ENCODE data around the gene DPF3.
"Not testable (repeated sequence)": the region's sequence is repeated elsewhere in the genome, so short reads cannot be mapped to it uniquely, and the experiment has no call there.

DPF3 gene

DNA sequence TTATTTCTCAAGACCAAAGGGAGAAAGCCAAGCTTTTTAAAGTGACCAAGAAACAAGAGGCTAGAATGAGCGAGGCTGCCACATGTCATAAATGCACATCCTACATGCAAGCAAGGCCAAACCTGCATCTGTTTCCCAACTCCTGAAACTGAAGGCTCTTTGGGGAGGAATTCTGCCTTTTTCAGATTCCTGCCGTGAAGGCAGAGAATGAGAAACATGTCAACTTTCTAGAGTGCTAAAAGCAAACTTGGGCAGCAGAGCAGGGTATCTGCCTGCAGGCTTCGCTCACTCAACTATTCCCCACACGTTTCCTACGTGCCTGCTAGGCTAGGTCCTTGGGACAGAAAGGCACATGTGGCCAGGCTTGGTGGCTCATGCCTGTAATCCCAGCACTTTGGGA, 15.2 kb downstream of the DPF3 start:
- DNase-seq: no peak

DNA sequence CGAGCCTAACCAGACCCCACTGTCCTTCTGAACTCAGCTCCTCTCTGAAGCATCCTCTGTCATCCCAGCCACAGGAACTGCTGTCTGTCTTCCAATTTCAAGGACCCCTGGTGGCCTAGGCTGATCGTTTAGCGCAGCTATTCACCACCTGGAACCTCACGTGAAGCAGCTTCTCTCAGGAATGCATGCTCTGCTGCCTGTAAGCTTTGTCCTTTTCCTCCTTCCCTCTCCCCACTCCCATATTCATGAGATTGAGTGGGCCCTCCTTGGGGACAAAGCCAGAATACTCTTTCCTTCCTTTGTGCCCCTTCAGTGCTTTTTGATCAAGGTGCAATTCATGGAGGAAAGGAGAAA, 17.2 kb downstream of the DPF3 start:
- no peak for DNase-seq

DNA sequence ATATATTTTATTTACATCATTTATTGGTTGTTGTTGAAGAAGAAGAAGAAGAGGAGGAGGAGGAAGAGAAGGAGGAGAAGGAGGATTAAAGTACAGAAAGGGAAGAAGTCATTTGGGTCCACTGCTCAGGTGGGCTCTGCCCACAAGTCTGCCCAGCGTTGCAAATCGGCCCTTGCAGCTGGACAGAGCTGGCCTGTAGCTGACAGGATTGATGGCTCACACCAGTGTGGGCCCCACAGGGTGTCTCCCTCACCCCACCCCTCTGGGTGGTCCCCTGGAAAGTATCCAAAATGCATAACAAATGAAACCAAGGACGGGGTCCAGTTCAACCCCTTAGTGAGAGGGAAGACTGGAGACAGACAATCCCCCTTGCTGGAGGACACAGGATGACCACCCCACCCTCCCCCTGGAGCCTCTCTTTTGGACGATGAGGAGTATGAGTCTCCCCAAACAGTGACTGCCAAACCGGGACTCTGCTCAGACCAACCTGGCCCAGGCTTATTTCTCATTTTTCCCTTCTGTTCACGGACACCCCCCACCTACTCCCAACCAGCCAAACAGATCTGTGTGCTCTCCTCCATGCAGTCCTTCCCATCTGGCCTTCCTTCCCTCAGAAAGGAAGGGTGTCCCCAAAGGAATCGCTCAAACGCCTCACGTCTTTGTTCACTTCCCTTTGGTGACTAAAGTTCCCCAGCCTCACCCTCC, 17.7 kb downstream of the DPF3 start:
- DNase-seq: no peak

DNA sequence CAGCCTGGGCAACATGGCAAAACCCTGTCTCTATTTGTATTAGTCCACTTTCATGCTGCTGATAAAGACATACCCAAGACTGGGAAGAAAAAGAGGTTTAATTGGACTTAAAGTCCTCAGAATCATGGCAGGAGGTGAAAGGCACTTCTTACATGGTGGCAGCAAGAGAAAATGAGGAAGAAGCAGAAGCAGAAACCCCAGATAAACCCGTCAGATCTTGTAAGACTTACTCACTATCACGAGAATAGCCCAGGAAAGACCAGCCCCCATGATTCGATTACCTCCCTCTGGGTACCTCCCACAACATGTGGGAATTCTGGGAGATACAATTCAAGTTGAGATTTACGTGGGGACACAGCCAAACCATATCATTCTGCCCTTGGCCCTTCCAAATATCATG, 23.0 kb downstream of the DPF3 start:
- DNase-seq: not testable (repeated sequence)

DNA sequence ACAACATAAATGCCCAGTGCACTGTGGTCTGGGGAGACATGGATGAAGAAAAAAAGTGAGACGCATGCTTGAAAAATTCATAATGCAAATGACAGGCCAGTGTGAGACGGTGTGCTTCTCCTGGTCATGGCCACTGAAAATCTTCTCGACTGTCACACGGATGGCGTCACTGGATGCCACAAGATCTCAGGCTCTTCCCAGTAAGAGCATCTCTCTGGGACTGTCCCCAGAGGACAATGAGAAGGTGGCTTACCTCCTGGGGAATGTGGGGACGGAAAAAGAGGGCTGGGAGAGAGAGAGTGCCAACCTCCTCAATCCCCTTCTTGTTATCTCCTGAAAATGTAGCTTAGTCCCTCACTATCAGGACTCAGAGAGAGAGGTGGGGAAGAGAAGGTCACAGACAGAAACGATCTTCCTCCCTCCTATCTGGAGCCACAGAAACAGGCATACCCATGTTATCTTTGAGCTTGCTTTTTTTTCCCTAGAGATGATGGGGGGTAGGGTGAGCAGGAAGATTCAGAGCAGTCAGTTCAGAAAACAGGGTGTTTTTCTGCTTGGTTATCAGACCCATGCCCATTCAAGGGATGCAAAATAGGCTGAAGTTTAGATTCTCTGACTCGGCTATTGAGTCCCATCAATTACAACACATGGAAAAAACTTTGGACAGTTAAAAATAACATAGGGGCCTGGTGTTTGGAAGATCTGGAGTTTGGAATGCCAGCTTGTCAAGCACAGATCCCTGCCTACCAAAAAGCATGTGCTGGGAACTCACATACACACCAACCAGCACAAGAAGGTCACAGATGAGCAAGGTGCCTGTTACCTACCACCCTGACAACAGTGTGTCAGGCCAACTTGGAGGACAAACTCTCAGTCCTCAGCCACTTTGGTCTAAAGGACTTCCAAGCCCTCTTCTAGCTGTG, 24.2 kb downstream of the DPF3 start:
- no peak for DNase-seq

DNA sequence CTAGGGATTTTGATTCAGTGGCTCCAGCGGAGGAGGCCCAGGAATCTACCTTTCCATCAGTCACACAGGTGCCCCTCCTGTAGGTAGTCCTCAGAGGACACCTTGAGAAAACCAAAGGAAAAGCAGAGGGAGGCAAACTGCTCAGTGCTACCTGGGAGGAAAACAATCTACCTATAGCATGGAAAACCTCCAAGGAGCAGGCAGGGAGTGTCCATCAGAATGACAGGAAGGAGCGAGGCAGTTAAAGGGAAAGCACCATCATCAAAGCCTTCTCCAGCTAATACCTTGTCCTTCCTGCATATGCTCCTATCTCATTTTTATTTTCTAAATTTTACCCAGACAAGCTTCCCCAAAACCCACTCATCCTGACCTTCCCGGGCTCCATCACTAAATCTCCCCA, 25.4 kb downstream of the DPF3 start:
- no peak for DNase-seq

DNA sequence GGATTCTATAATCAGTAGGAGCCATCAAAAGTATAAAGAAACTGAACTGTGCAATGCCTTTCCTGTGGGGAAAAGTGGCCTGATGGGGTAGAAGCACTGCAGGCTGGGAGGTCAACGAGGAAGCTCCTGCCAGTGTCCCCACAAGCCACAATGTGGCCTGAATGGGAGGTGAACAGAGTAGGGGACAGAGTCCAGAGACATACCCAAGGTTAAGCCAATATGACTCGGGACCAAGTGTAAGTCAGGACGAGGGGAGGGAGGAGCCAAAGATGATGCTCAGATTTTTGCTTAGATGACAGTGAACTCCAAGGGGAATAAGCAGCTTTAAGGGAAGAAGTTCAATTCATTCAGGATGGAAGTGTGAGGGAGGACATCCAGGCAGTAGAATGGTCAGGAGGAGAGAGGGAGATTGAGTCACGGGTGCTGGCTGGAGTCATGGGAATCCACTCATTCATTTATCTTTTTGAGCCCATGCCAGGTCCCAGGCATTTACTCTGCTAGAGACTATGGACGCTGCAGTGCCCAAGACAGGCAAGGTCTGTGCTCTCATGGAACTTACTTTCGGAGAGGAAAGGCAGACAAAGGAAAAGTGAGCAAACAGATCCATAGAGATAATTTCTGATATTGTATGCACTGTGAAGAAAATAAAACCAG, 29.1 kb downstream of the DPF3 start:
- DNase-seq: no peak

DNA sequence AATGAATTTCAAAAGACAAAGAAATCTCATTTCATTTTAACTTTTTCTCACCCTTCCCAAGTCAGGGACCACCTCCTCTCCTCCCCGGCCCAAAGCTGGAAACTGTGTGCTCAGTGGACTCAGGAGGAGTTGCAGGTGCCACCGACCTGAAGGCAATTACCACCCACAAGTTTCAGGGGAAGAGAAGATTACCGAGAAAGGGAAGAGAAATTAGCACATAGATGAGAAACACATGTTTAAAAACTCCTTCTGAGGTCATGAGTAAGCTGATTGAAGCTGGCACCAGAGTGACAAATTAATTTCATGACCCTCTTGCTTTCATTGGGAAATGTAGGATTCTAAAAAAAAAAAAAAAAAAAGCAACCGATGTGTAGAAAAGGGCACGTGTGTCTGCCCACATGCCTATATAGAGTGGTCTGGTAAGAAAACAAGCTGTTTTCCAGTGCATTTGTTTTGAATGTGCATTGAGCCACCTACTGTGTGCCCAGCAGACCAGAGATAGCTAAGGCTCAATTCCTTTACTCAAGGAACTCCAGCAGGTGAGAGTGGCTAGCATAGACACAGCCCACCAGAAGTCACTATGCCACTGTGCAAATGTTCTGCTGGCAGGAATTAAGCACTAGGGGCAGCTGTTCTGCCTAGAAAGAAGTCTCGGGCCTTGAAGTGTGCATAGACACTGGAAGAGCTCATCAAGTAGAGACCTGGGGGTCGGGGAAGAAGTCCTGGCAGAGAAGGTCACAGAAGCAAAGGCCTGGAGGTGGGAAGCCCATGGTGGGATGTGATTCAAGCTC, 30.5 kb downstream of the DPF3 start:
- no peak for DNase-seq

DNA sequence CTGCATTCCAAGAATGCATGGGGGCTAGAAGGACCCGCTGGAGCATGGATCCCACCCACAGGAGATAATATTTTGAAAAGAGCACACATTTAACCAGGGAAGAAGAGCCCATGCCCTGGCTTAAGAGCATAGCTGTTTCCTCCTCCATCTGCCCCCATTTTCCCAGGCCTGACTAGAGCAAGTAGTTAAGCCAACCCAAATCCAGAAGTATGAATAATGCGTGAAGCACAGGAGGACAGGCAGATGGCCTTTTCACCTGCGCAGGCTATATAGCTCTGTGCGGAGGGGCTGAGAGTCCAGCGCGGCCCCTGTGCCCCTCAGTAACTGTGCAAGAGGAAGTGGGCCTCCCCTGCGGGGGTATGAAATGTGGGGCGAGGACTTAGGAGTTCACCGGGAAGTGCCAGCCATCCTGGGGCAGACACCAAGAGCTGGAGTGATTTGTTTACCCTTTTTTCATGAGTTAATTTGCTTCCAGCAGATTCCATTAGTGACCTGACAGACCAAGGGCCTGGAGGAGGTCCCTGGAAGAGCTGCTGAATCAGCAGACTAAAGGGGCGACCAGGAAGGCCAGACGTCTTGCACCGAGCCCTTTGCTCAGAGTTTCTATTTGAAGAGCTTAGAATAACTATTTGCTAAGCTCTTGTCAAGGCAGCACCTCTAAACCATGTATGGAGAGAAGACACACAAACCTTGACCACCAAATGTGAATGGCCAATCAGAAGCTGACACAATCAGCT, 37.2 kb downstream of the DPF3 start:
- DNase-seq: no peak

DNA sequence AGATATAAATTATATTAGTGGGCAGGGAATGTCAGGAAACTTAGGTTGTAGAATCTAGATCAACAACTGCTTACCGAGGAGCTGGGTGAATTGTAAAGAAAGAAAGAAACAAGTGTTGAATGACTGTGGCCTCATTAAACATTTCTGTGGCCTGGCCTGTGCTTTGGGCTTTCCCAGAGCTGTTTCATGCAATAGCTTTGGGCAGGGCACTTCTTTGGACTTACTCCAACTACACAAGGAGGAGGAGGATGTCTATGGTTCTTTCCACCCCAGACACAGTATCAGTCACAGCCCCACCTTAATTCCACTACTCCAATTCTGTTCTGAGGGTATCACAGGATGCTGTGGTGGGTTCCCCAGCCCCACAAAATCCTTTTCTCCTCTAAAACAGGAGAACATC, 38.0 kb downstream of the DPF3 start:
- no peak for DNase-seq

DNA sequence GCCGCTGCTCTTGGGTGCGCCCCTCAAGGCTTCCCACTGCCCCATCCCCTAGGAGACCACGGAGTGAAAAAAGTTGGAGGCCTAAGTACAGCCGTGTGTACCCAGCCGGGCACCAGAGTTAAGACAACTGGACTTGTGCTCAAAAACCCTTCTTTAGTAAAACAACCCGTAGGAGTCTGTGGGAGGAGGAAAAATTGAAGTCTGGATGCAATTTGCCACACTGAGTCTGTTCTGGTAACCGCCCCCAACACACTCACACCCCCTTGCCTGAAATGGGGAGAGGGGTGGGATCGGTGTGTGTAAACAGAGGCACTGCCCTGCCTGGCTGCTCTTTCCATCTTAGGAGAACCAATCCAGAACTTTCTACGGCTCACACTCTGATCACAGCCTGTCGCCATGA, 41.7 kb downstream of the DPF3 start:
- DNase-seq: no peak

DNA sequence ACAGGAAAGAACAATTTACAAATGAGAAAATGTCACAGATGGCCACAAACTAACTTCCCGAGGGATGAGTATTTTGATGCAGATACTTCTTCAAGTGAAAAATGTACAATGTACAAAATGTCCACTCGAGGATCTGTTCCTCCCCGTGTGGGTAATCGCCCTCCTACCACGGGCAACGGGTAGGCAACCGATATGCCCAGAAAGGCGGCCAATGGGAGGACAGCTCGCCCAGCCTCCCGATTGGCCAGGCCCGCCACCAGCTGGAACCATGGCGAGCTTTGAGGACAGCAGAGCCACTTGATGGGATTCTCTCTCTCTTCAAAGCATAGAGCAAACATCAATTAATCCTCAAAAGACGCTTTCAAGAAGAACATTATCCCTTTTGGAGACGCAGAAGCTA, 42.3 kb downstream of the DPF3 start:
- no peak for DNase-seq

DNA sequence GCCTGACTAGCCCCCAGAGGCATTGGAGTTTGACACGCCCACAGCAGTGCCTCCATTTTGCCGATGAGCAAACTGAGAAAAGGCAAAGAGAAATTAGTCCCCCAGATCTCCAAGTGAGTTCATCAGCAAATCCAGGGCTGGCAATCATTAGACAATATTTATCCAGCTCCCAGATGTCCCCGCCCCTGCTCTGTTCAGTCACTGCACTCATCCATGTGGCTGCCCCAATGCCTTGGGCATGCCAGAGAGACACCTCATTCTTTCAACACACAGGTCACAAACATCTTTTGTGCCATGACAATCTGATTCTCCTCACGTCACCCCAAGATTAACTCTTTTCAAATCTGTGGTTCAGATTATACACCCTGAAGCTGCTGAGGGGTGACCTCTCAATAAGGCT, 43.5 kb downstream of the DPF3 start:
- DNase-seq: no peak

DNA sequence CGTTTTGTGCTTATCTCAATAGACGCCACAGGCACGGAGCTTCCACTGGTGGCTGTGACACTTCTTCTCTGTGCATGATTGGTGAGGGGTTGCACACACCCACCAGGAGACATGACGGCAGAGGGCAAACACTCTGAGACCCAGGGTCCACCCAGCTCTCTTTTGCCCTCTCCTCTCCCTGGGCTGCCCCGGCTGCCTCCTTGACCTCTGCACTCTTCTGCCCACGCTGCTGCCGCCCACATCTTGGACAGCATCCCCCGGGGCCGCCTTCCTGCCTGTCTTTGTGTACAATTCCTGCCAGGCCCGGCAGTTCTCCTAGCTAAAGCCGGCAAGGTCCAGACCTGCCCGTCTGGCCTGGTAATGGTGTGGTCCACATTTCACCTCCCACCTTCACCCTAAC, 44.7 kb downstream of the DPF3 start:
- DNase-seq: no peak

DNA sequence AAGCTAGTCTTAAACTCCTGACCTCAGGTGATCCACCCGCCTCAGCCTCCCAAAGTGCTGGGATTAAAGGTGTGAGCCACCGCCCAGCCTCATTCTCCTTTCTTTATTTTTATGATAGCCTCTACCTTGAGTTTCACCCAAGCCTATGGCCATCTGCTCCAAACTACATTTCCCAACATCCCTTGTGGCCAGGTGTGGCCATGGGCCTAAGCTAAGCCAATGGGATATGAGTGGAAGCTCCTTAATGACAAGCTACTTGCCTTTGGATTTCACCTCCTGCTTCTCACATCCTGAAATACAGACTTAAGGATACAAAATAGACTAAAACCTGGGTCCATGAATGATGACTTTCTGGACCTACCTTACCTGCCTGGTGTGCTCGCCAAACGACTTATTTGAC, 46.2 kb downstream of the DPF3 start:
- no peak for DNase-seq

DNA sequence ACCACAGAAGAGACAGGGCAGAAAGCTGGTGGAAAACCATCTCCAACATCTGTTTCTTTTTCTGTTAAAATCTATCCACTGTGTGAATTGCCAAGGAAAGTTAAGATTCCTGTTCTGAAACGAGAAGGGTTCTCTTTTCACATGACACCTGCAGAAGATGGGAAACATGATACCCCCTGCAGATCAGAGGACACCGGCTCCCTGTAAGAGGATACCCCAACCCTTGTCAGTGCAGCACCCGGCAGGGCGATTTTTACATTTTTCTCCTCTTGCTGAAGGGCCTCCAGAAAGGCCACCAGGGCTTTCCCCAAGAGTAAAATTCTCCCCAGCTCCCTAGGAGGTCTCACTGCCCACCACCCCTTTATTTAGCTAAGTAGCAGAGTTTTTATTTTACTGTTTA, 48.2 kb downstream of the DPF3 start:
- DNase-seq: no peak

DNA sequence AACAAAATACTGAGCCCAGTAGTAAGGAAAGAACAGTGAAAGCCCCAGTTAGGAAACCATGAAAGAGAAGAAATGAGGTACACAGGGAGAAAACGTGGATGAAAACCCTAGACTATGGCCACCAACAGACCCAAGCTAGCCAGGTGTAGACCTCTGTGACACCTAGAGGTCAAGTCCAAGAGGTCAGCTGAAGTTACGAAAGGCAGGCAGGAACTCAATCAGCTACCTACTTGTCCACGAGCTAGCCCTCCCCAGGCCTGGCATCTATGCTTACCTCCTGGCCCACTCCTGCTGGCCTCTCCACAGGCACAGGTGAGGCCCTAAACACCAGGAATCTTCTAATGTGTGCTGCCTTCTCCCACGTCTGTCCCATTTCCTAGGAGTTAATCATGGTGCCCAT, 48.7 kb downstream of the DPF3 start:
- no peak for DNase-seq

DNA sequence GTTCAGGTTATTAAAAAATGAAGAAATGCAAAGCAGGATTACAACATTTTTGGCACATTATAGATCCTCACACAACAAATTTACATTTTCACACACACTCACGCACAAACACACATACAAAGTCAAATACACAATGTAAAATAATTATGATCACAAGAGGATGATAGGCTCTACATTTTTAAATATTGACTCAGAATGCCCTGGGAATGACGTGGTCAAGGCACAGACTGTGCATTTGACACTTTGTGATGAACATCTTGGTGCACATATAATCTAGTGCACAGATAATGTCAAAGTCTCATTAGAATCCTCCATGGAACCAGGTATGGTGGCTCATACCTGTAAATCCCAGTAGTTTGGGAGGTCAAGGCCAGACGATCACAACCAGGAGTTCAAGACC, 49.4 kb downstream of the DPF3 start:
- no peak for DNase-seq

DNA sequence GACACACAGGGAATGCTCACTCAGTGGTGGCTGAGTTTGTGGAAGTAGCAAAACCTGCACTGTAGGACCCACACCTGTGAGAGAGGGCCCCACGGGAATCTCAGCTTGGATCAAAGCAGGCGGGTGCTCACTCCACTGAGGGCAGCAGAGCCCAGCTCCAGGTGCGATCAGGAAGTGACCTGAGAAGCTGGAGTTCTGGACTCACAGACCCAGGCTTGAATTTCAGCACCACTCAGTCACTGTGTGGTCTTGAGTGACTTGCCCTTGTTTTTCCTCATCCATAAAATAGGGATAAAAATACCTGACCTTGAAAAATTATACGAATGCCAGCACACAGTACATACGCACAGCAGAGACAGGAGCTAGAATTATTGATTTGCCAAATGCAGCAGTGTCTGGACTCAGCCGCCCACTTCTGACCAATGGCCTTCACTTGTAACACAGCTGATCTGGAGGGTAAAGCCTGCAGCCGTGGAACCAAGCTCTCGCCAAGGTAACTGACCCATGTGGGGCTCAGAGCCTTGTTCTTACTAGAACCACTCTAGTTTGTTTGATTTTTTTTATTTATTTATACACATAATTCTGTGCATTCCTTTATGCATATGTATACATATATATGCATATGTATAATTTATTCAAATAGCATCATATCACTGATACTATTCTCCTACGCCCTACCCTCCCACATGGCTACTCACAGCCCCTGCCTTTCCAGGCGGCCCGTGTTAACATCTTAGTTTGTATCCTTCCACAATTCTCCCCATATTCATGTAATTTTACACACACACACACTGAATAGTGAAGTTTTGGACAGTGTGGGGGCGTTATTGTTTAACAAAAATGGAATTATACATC, 53.9 kb downstream of the DPF3 start:
- DNase-seq: no peak

DNA sequence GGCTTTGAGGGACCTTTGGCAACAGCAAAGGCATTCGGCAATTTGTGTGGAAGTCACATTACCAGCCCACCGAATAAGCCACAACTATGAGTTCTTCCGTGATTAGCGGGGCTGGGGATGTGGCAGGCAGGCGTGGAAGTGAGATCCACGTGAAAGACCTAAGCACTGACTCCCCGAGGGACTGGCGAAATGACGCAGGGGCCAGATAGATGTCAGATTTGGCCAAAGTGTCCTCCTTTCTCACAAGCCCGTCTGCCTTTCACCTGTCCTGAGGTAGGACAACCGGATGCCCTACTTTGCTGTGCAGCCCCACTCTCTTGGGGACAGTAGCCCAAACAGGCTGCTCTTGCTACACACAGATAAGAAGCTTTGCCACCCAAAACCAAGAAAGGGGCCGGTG, 54.5 kb downstream of the DPF3 start:
- DNase-seq: no peak

DNA sequence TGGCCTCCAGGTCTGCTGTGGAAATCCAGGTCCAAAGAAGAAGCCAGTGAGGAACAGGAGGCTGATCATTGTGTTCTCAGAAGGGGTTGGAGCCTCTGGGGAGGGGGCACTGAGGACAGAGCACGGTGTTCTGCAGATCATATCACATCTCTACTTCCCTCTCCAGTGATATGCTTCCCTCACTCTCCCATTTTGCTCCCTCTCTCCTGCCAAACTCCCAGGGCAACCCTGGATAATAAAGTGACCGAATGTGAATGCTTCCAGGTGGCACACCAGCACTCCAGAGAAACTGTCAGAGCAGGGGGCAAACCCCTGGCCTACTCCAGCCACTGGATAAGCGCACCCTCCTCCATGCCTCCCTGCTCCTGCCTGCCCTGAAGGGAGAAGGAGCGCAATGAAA, 57.8 kb downstream of the DPF3 start:
- DNase-seq: no peak

DNA sequence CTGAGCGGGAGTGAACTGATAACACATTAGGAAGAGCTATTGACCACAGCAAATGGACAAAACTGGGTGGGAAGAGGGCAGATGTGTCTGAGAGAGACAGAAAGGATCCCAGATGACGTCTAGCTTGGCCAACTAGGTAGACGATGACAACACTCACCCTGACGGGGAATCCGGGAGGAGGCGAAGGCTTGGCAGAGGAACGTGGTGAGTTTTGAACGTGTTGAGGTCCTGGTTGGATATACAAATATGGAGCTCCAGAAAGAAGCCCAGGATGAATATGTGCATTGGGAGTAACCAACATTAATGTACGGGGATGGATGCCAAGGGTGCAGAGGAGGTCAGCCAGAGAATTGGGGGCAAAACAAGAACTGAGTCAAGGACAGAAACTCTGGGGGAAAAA, 60.7 kb downstream of the DPF3 start:
- no peak for DNase-seq

Measured in COR-L47 (cell line).